Left ventricle myocardium inferior (tissue), 1 donor: ENCODE measurements around the gene CELF2. TPM values are rescaled to one million over a fixed set of nuclear protein-coding genes. Genes with fewer than 3 reads are reported as not detected.

Experiments used
- DNase-seq: peaks from one replicate; pipeline ENCODE4 v3.0.0-alpha.2; 2020
- H3K27ac ChIP-seq: fragments of 200-600 bp; replicated peaks from 2 replicates; pipeline ENCODE4 v1.8.0; 2021
- H3K27me3 ChIP-seq: fragments of 200-600 bp; 2 replicates; pipeline ENCODE4 v1.8.0; 2021; ENCODE audit warnings: low read depth
- H3K36me3 ChIP-seq: fragments of 200-600 bp; 2 replicates; pipeline ENCODE4 v1.8.0; 2021
- H3K4me1 ChIP-seq: fragments of 200-600 bp; 2 replicates; pipeline ENCODE4 v1.8.0; 2021
- H3K4me3 ChIP-seq: fragments of 200-600 bp; 2 replicates; pipeline ENCODE4 v1.8.0; 2021; ENCODE audit warnings: mild to moderate bottlenecking, moderate library complexity
- H3K9me3 ChIP-seq: fragments of 200-600 bp; replicated peaks from 2 replicates; pipeline ENCODE4 v1.8.0; 2021
- CTCF ChIP-seq: fragments of 200-600 bp; IDR thresholded peaks from 2 replicates; pipeline ENCODE4 v1.8.0; 2021; ENCODE audit warnings: antibody characterized with exemption, mild to moderate bottlenecking, borderline replicate concordance
- intact Hi-C: fragments of 100-400 bp; cut with micrococcal nuclease; formaldehyde crosslinking; loops from one replicate; pipeline ENCODE4 v1.11.0; 2022
- total RNA-seq: library from RNA; stranded (reverse); fragmentation: NEBNext Ultra II Directional; extraction: Animal tissue kit (Norgen Biotek cat#: 25700); gene quantifications from one replicate; pipeline ENCODE4 v1.2.1, GENCODE V29; 2021
- donor health status: DM: no; HTN: yes; CAD: no; lungs with severe emphysema.

CELF2 gene
- total RNA-seq, 1 donor from 2014 or later, result 74.9 TPM

- no peak overlapping the region for H3K4me3 ChIP-seq
- peak overlapping the region; percentile 61 for H3K27ac ChIP-seq
- no peaks in the 10 kb centered on the region for H3K36me3 ChIP-seq
- H3K9me3 ChIP-seq, result peaks cover 5% of the 10 kb centered on the region
- H3K27me3 ChIP-seq, result no peaks in the 10 kb centered on the region
- no peak for DNase-seq
- intact Hi-C loops, result no loop called here
- TF ChIP-seq CTCF, result no peak
- H3K4me1 ChIP-seq, result peaks cover 88% of the 10 kb centered on the region
Observed at GRCh38 chr10:11111490-11111889, 93.8 kb downstream of the CELF2 start.

GRCh38 chr10:11112718-11113117, 95.0 kb downstream of the CELF2 start:
- intact Hi-C loops, result no loop called here
- DNase-seq, result no peak
- H3K27me3 ChIP-seq, result no peaks in the 10 kb centered on the region
- H3K9me3 ChIP-seq, result peaks cover 5% of the 10 kb centered on the region
- TF ChIP-seq CTCF, result no peak
- no peaks in the 10 kb centered on the region for H3K36me3 ChIP-seq
- peaks cover 91% of the 10 kb centered on the region for H3K4me1 ChIP-seq
- no peak overlapping the region for H3K27ac ChIP-seq
- H3K4me3 ChIP-seq, result no peak overlapping the region

GRCh38 chr10:11113156-11113555, 95.5 kb downstream of the CELF2 start:
- Histone ChIP-seq H3K27me3 (no peaks in the 10 kb centered on the region), H3K9me3 (peaks cover 5% of the 10 kb centered on the region), H3K27ac (peak overlapping the region; percentile 82), H3K4me3 (no peak overlapping the region), H3K36me3 (no peaks in the 10 kb centered on the region), H3K4me1 (peaks cover 94% of the 10 kb centered on the region)
- no peak for DNase-seq
- TF ChIP-seq CTCF, result peak; percentile 43
- intact Hi-C loops, result no loop called here

- TF ChIP-seq CTCF, result no peak
- Histone ChIP-seq H3K27me3 (no peaks in the 10 kb centered on the region), H3K9me3 (peaks cover 5% of the 10 kb centered on the region), H3K27ac (peak overlapping the region; percentile 82), H3K4me3 (no peak overlapping the region), H3K4me1 (peaks cover 95% of the 10 kb centered on the region), H3K36me3 (no peaks in the 10 kb centered on the region)
- no peak for DNase-seq
- intact Hi-C loops, result no loop called here
Observed at GRCh38 chr10:11114269-11114668, 96.6 kb downstream of the CELF2 start.

- Histone ChIP-seq H3K27ac (peak overlapping the region; percentile 82), H3K36me3 (no peaks in the 10 kb centered on the region), H3K9me3 (no peaks in the 10 kb centered on the region), H3K4me1 (peaks cover 93% of the 10 kb centered on the region), H3K27me3 (no peaks in the 10 kb centered on the region), H3K4me3 (no peak overlapping the region)
- DNase-seq, result no peak
- intact Hi-C loops, result no loop called here
- no peak for TF ChIP-seq CTCF
Observed at GRCh38 chr10:11115337-11115736, 97.7 kb downstream of the CELF2 start.

GRCh38 chr10:11116361-11116760, 98.7 kb downstream of the CELF2 start:
- Histone ChIP-seq H3K4me1 (peaks cover 93% of the 10 kb centered on the region), H3K27ac (peak overlapping the region; percentile 82), H3K4me3 (no peak overlapping the region), H3K36me3 (no peaks in the 10 kb centered on the region), H3K9me3 (no peaks in the 10 kb centered on the region), H3K27me3 (no peaks in the 10 kb centered on the region)
- intact Hi-C loops, result no loop called here
- no peak for DNase-seq
- no peak for TF ChIP-seq CTCF
